Mammary microvascular endothelial cell (primary cell): Measurements from ENCODE around the gene VARS2. TPM values are rescaled to one million over a fixed set of nuclear protein-coding genes. Genes with fewer than 3 reads are reported as not detected.

Experiments used
- total RNA-seq: library from RNA; depleted of rRNA; stranded (reverse); fragments of >200 nt; gene quantifications from 2 replicates; pipeline ENCODE4 v1.2.3, GENCODE V29; 2015

Gene VARS2
- 19.5 and 23.0 TPM in 2 replicates for total RNA-seq

DNA sequence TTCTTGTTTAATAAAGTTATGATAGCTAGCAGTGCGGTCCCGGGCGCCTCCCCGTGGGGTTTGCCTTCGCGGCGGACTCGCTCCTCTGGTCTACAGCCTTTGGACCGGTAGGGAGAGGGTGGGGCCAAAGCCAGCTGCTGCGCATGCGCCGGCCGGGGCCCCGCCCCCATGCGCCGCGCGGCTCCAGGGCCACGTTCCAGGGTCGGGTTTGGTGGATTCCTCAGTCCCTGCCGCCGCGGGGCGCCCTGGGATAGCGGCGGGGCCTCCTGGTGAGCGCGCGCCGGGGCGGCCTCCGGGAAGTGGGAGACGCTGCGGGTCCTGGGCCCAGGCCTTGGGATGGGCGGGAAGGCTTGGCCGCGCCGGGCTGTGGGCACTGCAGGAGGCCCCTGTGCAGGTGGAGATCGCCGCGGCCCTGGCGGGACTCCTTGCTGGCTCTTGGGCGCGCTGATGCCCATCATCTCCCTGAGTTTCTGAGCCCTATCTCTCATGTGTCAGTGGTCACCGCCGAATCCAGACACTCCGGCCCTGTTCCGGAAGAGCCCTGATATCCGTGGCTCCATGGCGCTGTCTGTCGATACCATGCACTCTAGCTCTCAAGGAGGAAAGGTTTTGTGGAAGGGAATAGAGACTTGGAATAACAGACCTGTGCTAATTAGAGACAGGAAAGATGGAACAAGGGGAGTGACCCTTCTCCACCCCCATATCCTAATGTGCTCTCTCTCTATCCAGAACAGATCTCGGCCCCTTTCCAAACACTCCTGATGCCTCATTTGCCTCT, at the start of gene VARS2:
TSS of gene VARS2 (plus strand) at position 163 of the 778 bp plus-strand sequence. CDS start at position 762, 599 bp downstream.

DNA sequence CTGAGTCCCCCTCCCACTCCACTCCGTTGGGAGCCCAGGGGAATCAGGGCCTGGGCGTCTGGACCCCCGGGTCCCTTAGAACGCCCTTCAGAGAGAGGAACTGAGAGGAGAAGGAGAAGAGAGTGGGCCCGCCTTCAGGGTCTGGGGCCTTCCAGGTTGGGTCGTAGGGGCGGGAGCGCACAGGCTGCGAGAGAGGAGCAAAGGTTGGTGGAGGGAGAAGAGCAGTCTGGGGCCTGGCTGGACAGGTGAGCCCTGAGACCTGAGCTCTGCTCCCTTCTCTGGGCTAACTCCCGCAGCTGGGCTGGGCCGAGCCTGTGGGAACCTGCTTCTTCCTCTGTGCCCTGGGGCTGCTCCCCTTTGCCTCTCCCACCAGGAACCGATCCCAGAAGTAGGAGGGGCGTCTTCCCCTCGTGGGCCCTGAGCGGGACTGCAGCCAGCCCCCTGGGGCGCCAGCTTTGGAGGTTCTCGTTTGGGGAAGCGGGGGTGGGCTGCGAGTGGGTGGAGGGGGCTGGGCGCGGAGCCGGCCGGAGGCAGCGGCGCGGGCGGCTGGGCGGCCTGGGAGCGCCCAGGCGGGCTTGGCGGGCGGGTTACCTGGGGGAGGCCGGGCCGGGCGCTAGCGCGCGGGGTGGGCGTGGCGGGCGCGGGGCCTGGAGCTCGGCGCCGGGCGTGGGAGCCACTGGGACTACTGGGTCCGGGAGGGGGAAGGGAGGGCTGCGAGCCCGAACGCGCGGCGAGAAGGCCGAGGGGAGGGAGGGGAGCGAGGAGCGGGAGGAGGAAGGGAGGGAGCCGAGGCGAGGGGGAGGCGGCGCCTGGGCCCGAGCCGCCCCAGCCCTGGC, 30.1 kb upstream of the VARS2 start, which contains the start of gene DDR1:
TSS of gene DDR1 (plus strand) at position 835 of the 836 bp plus-strand sequence. CDS start 4,211 bp downstream, outside the sequence.

DNA sequence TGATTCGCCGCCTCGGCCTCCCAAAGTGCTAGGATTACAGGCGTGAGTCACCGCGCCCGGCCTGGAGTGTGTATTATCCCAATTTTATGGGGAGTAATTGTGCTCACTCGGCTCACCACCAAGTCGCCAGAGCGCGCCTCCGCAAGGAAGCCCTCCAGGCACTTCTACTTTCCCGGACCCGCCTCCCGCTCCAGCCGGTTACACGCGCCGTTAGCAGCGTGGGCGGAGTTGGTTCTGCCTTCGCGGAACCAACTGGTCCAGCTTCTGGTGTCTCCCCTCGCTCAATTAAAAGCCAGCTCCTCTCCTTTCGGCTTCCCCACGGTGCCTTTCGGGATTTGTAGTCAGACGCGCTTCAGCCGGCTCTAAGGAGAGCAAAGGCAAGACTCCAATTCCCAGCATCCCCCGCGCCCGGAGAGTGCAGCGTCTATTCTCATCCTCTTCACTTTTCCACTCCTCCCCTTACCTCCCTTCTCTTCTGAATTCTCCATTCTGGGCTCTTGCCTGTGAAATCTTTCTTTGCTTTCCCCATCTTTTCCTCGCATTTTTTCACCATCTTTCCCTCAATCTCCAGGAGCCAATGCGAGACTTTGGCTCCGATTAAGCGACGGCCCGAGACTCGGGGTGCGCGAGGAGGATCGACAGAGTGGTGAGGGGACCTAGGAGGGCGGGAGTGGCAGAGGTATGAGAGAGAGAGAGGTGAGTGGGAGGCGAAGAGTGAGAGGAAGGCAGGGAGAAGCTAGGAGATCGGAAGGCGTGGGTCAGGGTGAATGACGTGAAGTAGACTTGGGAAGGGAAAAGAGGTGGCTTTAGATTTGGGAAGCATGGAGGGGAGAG, 6.1 kb upstream of the VARS2 start, which contains the start of gene GTF2H4:
TSS of gene GTF2H4 (plus strand) at position 450 of the 834 bp plus-strand sequence.

DNA sequence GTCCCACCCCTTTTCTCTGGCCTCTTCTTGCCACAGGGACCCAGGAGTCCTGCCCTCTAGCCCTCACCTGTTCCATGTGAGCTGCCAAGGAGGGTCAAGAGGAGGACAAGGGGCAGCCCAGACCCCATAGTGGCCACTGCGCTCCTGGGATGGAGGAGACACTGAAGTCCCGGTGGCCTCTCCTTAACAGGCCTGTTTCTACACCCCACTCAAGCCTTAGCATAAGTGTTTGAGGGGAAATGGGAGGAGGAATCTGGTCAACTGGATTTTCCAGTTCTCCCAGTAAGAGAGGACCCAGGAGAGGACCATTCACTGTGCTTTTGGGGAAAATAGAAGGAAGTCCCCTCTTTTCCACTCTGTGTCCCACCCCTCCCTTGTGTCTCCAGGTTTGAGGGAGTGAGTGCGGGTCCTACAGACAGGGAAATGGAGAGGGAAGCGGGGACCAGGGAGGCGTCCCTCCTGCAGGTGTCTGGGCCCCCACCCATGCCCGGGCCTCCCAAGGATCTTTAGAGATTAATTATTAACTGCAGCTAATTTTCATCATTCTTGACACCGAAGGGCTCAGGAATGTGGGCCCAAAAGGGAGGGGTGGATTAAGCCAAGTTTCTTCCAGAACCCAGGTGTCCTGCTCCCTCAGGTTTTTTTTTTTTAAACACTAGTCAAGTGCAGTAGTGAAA, 18.1 kb downstream of the VARS2 start, which contains the start of gene SFTA2:
TSS of gene SFTA2 (minus strand) at position 202 of the 677 bp plus-strand sequence. CDS start at position 128, 74 bp downstream.

DNA sequence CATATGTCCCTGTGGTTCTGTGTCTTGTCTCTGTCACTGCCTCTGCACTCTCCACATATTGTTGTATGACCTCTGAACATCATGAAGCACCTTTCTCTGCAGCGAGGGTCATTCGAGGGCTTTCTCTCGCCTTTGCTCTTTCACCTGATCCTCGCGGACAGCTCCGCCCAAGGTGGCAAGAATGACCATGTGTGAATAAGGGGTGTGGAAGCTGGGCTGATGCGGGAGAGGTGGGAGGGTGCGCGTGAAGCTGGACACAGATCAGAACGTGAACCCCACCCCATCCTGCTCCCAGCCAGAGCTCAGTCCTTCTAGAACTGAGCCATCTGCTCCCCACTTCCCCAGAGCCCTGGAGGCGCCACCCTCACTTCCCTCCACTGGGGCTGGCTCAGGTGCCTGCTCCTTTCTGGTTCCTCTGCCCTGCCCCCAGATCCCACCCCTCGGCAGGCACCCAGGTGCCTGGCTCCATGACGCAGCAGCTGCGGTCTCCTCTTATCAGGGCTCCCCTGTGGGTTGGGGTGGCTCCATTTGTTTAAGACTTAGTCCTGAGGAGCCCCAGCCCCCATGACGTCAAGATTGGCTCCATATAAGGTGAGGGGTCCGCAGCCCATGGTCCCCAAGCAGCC, 26.4 kb downstream of the VARS2 start, which contains the start of gene MUCL3:
TSS of gene MUCL3 (plus strand) at position 613 of the 626 bp plus-strand sequence. CDS start 27 bp downstream, outside the sequence.

Other genes with a start within 250 kb of the VARS2 start
- 31.8 and 36.3 TPM in 2 replicates for gene DHX16, start 241.2 kb upstream of the VARS2 start, total RNA-seq
- gene PPP1R18, start 227.6 kb upstream of the VARS2 start, total RNA-seq = 78.3 and 93.0 TPM in 2 replicates
- 18.4 and 18.5 TPM in 2 replicates for gene NRM, start 223.3 kb upstream of the VARS2 start, total RNA-seq
- gene MDC1, start 197.0 kb upstream of the VARS2 start, total RNA-seq = 12.4 and 12.5 TPM in 2 replicates
- 1,014 and 1,183 TPM in 2 replicates for gene TUBB, start 193.9 kb upstream of the VARS2 start, total RNA-seq
- 138 and 156 TPM in 2 replicates for gene FLOT1, start 171.6 kb upstream of the VARS2 start, total RNA-seq
- gene IER3, start 169.7 kb upstream of the VARS2 start, total RNA-seq = 72.1 and 91.5 TPM in 2 replicates
- gene DDR1, start 29.7 kb upstream of the VARS2 start, total RNA-seq = 3.7 and 6.3 TPM in 2 replicates
- 13.0 and 16.6 TPM in 2 replicates for gene GTF2H4, start 6.0 kb upstream of the VARS2 start, total RNA-seq
- gene SFTA2, start 17.9 kb downstream of the VARS2 start, total RNA-seq = not detected in 2 replicates
- 0.07 TPM in 1 of 2 replicates, not detected in the other for gene MUCL3, start 26.7 kb downstream of the VARS2 start, total RNA-seq
- gene MUC21, start 69.5 kb downstream of the VARS2 start, total RNA-seq = not detected in 2 replicates
- gene MUC22, start 96.2 kb downstream of the VARS2 start, total RNA-seq = not detected in 2 replicates
- not detected in 2 replicates for gene C6orf15, start 198.3 kb downstream of the VARS2 start, total RNA-seq
- 2.1 and 2.7 TPM in 2 replicates for gene PSORS1C1, start 200.6 kb downstream of the VARS2 start, total RNA-seq
- not detected in 2 replicates for gene CDSN, start 206.2 kb downstream of the VARS2 start, total RNA-seq
- gene PSORS1C2, start 224.8 kb downstream of the VARS2 start, total RNA-seq = not detected in 2 replicates
- gene CCHCR1, start 243.6 kb downstream of the VARS2 start, total RNA-seq = 16.7 and 23.1 TPM in 2 replicates
- 49.8 and 50.2 TPM in 2 replicates for gene TCF19, start 244.4 kb downstream of the VARS2 start, total RNA-seq